Measurements from ENCODE around the gene CIC. TPM values are rescaled to one million over a fixed set of nuclear protein-coding genes. Genes with fewer than 3 reads are reported as not detected.

The CIC gene
- total and polyA plus RNA-seq, 9 of the 15 experiments (the other 6 are each of a cell fraction or from before 2014, with no cell fraction given): 0.07 to 44.7 (median 8.6) TPM

DNA sequence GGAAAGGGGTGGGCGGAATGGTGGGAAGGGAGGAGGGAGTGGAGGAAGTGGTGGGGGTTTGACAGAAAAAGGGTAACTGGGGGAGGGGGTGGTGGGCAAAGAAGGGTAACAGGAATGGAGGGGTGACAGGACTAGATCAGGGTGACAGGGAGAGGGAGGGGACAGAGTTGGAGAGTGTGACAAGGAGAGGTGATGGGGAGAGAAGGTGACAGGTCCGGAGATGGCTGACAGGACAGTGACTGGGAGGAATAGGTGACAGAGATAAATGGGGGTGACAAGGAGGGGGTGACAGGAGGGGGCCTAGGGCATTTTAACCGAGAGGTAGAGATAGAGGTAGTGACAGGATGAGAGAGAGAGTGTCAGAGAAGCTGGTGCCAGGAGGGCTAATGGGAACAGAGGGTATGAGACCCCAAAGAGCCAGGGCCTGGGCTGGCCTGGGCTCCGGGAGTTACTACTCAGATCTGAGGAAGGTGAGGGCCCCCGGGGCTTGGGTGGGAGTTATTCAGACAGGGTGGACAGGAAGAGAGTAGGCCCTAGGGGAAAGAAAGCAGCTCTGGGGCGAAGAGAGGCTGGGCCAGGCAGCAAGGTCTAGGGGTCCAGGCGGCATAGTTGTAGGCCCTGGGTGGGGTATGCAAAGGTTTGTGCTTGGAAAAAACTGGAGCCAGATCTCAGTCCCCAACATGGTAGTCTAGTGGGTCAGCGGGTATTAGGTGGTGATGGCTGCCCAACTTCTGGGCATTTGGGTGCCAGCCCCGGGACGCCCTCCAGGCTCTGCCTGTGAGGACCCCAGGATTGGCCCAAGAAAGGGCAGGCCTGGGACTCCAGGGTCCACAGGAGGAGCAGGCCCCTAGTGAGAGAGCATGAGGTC, 660 bp downstream of the CIC start (continued):
- TF ChIP-seq ZKSCAN3 (CRISPR knock-in tag; IDR thresholded peaks at IDR 0.05) (no peak), CHD1 (IDR thresholded peaks at IDR 0.05; ENCODE audit: low read length) (peak; percentile 14), POLR2G (IDR thresholded peaks at IDR 0.05; ENCODE audit: low read depth, low read length) (peak; percentile 7; the same call in 1 of the 2 replicates), NR4A1 (CRISPR knock-in tag; IDR thresholded peaks at IDR 0.05) (no peak), NR4A1 (tag; IDR thresholded peaks at IDR 0.05) (no peak), CSDE1 (IDR thresholded peaks at IDR 0.05) (0 out of 4 replicates have a peak, but pooled peaks of 1 of the 2 experiments have one; percentile 46), MAFK (IDR thresholded peaks at IDR 0.05; ENCODE audit: low read length) (no peak), NBN (IDR thresholded peaks at IDR 0.05; ENCODE audit: low read depth) (0 out of 2 replicates have a peak, but pooled peaks have one; percentile 49), ETV1 (tag; conservative IDR thresholded peaks at IDR 0.05; ENCODE audit: low read depth) (no peak; the same call in 1 of the 2 replicates), EGR1 (conservative IDR thresholded peaks at IDR 0.05) (peak; percentile 49), CAMTA2 (CRISPR knock-in tag; conservative IDR thresholded peaks at IDR 0.05) (no peak), SMARCA4 (IDR thresholded peaks at IDR 0.05) (peak; percentile 43; the same call in 1 of the 2 replicates), PTBP1 (IDR thresholded peaks at IDR 0.05; ENCODE audit: low read depth, low read length) (no peak), ADNP (tag; IDR thresholded peaks at IDR 0.05) (no peak), DACH1 (IDR thresholded peaks at IDR 0.05; ENCODE audit: partially characterized antibody) (no peak), ZNF140 (CRISPR knock-in tag; IDR thresholded peaks at IDR 0.05) (no peak)
- TF ChIP-seq, protein P1, sequence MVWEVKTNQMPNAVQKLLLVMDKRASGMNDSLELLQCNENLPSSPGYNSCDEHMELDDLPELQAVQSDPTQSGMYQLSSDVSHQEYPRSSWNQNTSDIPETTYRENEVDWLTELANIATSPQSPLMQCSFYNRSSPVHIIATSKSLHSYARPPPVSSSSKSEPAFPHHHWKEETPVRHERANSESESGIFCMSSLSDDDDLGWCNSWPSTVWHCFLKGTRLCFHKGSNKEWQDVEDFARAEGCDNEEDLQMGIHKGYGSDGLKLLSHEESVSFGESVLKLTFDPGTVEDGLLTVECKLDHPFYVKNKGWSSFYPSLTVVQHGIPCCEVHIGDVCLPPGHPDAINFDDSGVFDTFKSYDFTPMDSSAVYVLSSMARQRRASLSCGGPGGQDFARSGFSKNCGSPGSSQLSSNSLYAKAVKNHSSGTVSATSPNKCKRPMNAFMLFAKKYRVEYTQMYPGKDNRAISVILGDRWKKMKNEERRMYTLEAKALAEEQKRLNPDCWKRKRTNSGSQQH (CRISPR knock-in tag; IDR thresholded peaks at IDR 0.05): peak; percentile 85
- TF ChIP-seq, protein P2, sequence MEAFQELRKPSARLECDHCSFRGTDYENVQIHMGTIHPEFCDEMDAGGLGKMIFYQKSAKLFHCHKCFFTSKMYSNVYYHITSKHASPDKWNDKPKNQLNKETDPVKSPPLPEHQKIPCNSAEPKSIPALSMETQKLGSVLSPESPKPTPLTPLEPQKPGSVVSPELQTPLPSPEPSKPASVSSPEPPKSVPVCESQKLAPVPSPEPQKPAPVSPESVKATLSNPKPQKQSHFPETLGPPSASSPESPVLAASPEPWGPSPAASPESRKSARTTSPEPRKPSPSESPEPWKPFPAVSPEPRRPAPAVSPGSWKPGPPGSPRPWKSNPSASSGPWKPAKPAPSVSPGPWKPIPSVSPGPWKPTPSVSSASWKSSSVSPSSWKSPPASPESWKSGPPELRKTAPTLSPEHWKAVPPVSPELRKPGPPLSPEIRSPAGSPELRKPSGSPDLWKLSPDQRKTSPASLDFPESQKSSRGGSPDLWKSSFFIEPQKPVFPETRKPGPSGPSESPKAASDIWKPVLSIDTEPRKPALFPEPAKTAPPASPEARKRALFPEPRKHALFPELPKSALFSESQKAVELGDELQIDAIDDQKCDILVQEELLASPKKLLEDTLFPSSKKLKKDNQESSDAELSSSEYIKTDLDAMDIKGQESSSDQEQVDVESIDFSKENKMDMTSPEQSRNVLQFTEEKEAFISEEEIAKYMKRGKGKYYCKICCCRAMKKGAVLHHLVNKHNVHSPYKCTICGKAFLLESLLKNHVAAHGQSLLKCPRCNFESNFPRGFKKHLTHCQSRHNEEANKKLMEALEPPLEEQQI (IDR thresholded peaks at IDR 0.05): no peak
- TF ChIP-seq, protein P3, sequence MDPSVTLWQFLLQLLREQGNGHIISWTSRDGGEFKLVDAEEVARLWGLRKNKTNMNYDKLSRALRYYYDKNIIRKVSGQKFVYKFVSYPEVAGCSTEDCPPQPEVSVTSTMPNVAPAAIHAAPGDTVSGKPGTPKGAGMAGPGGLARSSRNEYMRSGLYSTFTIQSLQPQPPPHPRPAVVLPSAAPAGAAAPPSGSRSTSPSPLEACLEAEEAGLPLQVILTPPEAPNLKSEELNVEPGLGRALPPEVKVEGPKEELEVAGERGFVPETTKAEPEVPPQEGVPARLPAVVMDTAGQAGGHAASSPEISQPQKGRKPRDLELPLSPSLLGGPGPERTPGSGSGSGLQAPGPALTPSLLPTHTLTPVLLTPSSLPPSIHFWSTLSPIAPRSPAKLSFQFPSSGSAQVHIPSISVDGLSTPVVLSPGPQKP (CRISPR knock-in tag; IDR thresholded peaks at IDR 0.05): no peak
- TF ChIP-seq, protein P4, sequence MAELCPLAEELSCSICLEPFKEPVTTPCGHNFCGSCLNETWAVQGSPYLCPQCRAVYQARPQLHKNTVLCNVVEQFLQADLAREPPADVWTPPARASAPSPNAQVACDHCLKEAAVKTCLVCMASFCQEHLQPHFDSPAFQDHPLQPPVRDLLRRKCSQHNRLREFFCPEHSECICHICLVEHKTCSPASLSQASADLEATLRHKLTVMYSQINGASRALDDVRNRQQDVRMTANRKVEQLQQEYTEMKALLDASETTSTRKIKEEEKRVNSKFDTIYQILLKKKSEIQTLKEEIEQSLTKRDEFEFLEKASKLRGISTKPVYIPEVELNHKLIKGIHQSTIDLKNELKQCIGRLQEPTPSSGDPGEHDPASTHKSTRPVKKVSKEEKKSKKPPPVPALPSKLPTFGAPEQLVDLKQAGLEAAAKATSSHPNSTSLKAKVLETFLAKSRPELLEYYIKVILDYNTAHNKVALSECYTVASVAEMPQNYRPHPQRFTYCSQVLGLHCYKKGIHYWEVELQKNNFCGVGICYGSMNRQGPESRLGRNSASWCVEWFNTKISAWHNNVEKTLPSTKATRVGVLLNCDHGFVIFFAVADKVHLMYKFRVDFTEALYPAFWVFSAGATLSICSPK (IDR thresholded peaks at IDR 0.05; ENCODE audit: borderline replicate concordance): 0 out of 2 replicates have a peak, but pooled peaks have one; percentile 37
- TF ChIP-seq, protein P5, sequence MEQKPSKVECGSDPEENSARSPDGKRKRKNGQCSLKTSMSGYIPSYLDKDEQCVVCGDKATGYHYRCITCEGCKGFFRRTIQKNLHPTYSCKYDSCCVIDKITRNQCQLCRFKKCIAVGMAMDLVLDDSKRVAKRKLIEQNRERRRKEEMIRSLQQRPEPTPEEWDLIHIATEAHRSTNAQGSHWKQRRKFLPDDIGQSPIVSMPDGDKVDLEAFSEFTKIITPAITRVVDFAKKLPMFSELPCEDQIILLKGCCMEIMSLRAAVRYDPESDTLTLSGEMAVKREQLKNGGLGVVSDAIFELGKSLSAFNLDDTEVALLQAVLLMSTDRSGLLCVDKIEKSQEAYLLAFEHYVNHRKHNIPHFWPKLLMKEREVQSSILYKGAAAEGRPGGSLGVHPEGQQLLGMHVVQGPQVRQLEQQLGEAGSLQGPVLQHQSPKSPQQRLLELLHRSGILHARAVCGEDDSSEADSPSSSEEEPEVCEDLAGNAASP (IDR thresholded peaks at IDR 0.05): no peak
